Measurements from ENCODE around the gene HMGCS1.
"Not testable (repeated sequence)": the region's sequence is repeated elsewhere in the genome, so short reads cannot be mapped to it uniquely, and the experiment has no call there.

HMGCS1 gene

GRCh38 chr5:43270645-43271044, 42.6 kb downstream of the HMGCS1 start:
- no peak for DNase-seq (ENCODE audit: low read depth, low spot score)
- no peak overlapping the region for H3K4me3 ChIP-seq (ENCODE audit: low read depth, low read length)
- TF ChIP-seq CTCF (IDR thresholded peaks at IDR 0.05; ENCODE audit: low read depth, low read length), result no peak
- in situ Hi-C loops (cut with HindIII; ENCODE audit: low sequenced_read_pairs), result no loop called here

GRCh38 chr5:43268188-43268820, 44.9 kb downstream of the HMGCS1 start:
- in situ Hi-C loops (cut with HindIII; ENCODE audit: low sequenced_read_pairs), result no loop called here
- TF ChIP-seq CTCF (IDR thresholded peaks at IDR 0.05; ENCODE audit: low read depth, low read length), result no peak

GRCh38 chr5:43262269-43262668, 50.9 kb downstream of the HMGCS1 start:
- DNase-seq (ENCODE audit: low read depth, low spot score); H3K4me3 ChIP-seq (ENCODE audit: low read depth, low read length); in situ Hi-C loops (cut with HindIII; ENCODE audit: low sequenced_read_pairs): not testable (repeated sequence)

More at GRCh38 chr5:43268188-43268820, 44.9 kb downstream of the HMGCS1 start:
- no peak for DNase-seq (ENCODE audit: low read depth, low spot score)
- no peak overlapping the region for H3K4me3 ChIP-seq (ENCODE audit: low read depth, low read length)

GRCh38 chr5:43258116-43258515, 55.1 kb downstream of the HMGCS1 start:
- in situ Hi-C loops (cut with HindIII; ENCODE audit: low sequenced_read_pairs), result no loop called here
- TF ChIP-seq CTCF (IDR thresholded peaks at IDR 0.05; ENCODE audit: low read depth, low read length), result no peak
- DNase-seq (ENCODE audit: low read depth, low spot score), result no peak
- no peak overlapping the region for H3K4me3 ChIP-seq (ENCODE audit: low read depth, low read length)

GRCh38 chr5:43256261-43256966, 56.8 kb downstream of the HMGCS1 start:
- TF ChIP-seq CTCF (IDR thresholded peaks at IDR 0.05; ENCODE audit: low read depth, low read length), result no peak
- in situ Hi-C loops (cut with HindIII; ENCODE audit: low sequenced_read_pairs), result no loop called here
- H3K4me3 ChIP-seq (ENCODE audit: low read depth, low read length), result no peak overlapping the region
- DNase-seq (ENCODE audit: low read depth, low spot score), result no peak

GRCh38 chr5:43255704-43256103, 57.5 kb downstream of the HMGCS1 start:
- TF ChIP-seq CTCF (IDR thresholded peaks at IDR 0.05; ENCODE audit: low read depth, low read length), result no peak
- DNase-seq (ENCODE audit: low read depth, low spot score), result no peak
- H3K4me3 ChIP-seq (ENCODE audit: low read depth, low read length), result no peak overlapping the region
- in situ Hi-C loops (cut with HindIII; ENCODE audit: low sequenced_read_pairs), result no loop called here

- in situ Hi-C loops (cut with HindIII; ENCODE audit: low sequenced_read_pairs), result no loop called here
- no peak for DNase-seq (ENCODE audit: low read depth, low spot score)
- no peak overlapping the region for H3K4me3 ChIP-seq (ENCODE audit: low read depth, low read length)
- TF ChIP-seq CTCF (IDR thresholded peaks at IDR 0.05; ENCODE audit: low read depth, low read length), result no peak
Measured at GRCh38 chr5:43251754-43252153, 61.5 kb downstream of the HMGCS1 start.

Data from astrocyte of the spinal cord (primary cell).